GM18873 (cell line): ENCODE results near the gene MAF.

Source experiments
- ATAC-seq: cut with Tn5 transposase; IDR thresholded peaks from one replicate; pipeline ENCODE4 v1.9.1; 2021; ENCODE audit warnings: mild to moderate bottlenecking, moderate library complexity, moderate number of reproducible peaks; ENCODE audit not compliant: unreplicated experiment, low FRiP score

MAF gene

DNA sequence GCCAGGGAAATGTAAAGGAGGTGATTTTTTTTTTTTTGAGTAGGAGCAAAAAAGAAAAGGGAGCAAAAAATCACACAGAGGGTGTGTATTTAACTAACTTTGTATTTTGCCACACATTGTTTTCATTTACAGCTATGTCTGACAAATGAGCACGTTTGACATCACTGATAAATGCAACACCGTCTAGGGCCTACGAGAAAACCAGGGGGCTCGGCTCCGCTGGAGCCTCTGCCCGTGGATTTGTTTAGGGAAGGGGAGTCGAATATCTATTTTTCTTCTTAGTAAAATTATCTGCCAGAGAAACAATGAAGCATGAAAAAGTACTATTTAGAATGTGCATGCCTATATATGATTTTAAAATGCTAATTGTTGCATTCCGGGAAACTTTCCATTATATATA lies 6.8 kb downstream of the MAF start:
- ATAC-seq, result no peak

DNA sequence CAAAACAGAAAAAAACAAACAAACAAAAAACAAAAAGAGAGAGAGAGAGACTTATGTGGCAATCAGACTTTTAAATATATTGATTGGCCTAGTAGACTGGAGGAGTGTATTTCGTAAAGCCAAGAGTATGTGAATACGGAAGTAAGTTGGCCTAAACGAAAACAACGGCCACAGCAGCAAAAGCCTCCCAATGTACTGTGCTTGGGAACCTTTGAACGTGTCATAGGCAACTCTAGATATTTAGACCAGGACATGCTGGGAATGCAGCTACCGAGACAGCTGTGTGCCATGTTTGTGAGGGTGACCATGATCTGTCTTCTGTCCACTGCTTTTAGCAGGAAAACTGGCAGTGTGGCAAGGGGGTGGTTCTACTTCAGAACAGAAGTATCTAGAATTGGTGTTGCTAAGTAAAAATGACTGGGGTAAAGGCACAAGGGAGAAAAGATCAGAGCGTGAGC lies 7.4 kb downstream of the MAF start:
- ATAC-seq, result no peak

DNA sequence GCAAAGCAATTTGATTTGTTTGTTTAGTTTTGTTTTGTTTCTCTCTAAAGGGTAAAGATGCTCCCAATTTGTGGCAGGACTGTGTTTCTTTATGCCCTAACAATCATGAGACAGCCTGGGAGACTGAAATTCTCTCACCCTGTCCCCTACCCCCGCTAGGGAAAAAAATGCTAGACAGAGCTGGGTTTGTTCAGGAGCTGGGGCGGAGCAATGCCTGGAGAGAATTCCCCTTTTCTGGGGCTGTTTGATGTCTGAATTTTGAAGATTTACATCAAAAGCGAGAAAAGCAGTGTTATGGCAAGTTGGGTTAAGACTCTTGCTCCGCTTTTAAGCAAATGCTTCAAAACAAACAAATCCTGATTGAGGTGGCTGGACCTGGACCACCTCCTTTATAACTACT lies 8.4 kb downstream of the MAF start:
- ATAC-seq, result no peak

DNA sequence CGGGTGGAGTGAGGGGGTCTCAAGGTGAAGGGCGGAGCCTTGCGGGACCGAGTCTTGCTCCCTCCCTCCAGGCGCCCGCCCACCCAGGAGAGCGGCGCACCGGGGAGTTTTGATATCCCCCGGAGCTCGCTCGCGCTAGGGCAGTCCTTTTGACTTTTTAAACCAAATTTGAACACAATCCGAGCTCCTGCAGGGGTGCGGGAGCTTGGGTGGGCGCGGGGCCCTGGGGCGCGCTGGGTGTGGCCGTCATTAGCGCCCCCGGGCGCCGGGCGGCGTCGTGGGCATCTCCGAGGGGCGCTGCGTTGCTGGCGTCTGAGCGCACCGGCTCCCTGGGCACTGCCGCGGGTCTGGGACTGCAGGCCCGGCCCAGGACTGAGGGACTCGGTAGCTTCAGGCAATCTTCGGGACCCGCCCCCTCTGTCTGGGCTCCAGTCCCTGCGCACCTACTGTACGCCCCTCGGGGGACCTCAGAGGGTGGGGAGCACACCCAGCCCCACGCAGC lies 10.9 kb downstream of the MAF start:
- no peak for ATAC-seq

DNA sequence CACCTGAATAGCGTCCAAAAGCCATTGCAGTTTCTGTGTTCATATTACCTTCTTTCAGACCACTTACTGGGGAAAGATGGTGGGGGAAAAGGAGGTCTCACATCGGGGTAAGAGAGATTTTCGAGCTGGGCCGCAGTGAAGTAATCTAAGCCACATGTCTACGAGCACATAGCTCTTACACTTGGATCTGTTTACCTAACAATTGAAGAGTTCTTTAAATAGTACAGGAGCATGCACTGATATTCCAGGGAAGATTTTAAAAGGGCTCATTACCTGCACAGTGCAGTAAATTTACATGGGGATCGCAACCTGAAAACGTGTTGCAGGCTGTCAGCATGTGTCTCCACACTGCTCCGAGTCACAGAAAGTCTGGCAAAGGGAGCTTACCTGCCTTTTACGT lies 12.6 kb downstream of the MAF start:
- no peak for ATAC-seq

DNA sequence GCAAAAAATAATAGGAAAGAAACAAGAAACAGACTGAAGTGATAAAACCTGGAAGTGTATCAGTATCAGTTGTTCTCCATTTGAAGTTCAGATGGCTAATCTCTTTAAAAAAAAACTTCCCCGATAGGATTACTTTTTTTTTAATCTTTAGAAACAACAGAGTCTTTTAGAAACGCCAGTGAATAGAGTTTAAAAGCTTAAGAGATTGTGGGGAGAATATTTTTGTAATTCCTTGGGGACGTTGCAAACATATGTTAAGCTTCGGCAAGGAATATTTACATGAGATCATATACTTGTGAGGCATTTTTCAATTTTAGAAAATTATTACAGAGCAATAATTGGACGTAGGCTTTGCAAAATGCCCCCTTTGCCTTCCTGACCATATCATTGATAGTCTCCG lies 13.2 kb downstream of the MAF start:
- ATAC-seq, result no peak

DNA sequence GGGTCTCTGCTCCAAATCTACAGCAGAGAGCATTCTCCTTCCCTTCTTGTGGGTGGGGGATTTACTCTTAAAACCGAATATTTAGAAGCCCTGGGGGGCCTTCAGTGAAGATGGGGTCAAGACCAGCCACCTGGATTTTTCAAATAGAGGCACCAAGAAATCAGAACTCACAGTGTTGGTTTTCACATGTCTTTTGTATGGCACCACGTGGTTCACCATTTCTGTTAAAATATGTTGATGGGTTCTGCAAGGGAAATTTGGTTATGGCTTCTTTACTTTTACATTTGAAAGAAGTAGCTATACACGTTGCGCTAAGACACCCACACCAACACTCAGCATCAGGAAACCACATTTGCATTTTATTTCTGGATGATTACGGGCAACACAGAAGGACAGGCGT lies 17.7 kb downstream of the MAF start:
- ATAC-seq, result no peak

DNA sequence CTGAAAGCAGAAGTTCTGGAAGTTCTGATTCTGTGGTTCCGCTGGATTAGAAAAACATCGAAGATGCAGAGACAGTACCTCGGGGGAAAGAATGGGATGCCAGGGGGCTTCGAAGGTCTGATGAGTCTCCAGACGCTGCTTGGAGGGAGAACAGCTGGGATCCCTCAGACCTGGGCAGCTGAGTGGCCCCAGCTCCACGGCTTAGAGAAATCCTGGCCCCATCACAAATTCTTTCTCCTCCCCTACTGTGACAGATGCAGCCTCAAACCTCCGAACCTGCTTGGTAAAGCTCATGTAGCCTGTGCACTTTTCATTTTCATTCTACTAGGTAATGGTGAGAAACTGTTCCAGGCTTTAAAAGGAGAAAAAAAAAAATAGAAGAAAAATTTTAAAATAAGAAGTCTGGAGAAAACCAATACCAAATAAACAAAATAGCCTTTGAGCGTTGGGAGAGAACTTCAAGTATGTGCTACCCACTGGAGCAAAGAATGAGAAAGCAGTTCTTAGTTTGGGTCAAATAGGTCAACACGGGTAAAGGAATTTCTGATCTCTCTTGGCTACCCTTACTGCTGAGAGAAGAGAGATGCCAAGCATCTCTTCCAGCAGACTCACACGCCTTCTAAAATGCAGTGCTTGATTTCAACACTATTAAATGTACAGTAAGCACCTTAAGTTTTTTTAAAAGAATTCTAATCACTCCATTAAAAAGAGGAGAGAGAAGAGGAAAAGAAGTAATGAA lies 19.9 kb downstream of the MAF start:
- ATAC-seq, result no peak

DNA sequence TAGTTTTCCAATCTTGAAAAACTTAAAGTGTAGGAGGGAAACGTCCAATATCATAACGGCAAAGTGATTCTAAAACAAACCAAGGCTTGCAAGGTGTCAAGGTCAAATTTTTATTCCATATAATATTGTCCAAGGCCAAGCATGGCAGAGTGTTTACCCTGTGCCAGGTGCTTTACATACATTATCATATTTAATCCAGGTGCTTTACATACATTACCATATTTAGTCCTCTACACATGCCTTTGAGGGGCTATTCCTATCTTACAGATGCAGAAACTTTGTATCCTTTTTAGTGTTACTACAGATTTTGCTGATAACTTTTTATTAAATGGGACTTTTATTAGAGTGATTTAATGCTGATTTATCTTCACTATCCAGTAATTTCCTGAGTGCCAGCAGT lies 23.9 kb downstream of the MAF start:
- no peak for ATAC-seq

DNA sequence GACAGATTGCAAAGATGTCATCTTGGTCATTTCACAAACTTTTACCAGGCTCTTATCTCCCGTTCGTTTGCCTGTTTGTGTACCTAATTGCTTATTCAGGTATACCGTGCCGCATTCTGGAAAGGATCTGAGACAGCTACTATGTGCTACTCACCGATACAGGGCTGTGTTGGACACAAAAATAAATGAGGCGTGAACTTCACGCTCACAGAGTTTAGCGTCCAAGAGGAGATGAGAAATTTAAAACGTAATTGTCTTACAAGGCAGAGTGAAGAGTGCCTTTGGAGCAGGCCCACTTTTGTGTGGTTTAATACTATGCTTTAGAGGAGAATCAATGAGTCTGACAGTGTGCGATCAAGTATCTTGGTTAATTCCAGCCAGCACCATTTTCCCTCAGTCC lies 26.7 kb downstream of the MAF start:
- no peak for ATAC-seq

DNA sequence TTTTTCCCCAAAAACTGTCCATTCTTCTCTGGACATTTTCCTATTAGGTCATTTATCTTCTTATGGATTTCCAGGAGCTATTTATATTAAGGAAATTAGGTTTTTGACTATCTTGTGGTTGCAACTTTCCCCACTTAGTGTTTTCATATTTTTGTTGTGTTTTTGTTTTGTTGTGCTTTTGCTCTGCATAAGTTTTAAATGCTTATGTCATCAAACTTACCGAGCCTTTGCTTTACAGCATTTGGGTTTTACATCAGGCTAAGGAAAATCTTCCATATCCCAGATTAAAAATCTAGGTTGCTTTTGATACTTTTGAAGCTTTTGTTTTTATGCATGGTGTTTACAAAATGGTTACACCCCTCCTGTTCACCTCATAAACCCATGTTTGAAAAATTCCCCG lies 27.5 kb downstream of the MAF start:
- ATAC-seq, result no peak

DNA sequence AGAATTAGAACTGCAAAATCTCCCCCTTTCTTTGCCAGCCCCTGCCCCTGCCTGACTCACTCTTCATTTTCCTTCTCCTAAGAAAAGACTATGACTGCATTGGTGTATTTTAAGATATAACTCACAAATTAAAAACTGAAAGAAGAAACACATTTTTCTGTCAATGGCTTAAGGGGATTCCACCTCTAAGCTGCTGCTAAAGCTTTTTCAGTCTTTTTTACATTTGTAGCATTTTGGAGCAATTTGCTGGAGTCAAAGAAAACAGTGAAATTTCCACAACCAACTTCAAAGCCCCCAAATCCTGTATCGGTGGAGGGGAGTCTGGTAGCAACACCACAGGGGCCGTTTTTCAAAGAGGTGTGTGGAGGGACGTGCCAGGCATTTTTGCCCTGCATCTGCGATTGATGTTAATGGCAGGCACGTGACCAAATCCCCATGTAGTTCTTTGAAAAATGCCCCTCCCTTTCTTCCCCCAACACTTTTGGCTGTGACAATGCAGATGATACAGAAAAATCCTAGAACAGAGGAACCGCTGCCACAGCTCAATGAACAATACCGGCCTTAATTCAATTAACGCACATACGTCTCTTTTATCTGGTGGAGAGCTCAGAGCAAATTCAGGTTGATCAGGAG lies 28.5 kb downstream of the MAF start:
- no peak for ATAC-seq

DNA sequence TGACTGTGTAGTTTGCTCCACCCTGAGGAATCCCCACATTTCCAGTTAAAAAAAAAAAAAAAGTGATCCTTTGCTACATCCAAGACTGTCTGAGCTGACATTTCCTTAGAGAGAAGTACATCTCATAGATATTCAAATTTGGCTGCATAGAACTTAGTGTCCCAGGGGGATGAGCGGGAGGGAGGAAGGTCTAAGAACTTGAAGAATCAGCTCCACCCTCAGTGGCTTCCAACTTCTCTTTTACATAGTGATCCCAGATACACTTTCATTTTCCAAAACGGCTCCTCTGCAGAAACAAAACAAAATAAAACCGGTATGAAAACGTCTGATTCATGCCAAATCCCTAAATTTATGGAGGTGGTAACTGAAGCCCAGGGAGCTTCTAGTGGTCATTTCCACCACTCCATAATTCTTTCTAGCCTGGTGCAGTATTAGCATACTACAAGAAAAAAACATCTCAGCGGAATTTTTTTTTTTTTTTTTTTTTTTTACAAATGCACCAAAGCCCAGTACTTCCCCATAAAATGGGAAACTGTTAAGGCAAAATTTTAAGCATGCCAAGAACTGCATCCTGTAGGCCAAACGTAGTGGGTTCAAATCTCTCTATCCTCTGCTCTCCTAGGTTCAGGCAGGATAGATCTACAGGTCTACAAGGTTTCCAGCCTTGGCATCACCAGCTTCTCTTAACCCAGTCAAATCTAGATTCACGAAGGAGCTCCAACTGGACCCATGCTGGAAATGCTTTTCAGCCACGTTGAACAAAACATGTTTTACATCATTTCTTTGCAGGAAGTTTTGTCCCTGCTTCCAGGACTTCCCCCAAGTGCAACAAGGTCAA lies 29.3 kb downstream of the MAF start:
- ATAC-seq, result no peak

DNA sequence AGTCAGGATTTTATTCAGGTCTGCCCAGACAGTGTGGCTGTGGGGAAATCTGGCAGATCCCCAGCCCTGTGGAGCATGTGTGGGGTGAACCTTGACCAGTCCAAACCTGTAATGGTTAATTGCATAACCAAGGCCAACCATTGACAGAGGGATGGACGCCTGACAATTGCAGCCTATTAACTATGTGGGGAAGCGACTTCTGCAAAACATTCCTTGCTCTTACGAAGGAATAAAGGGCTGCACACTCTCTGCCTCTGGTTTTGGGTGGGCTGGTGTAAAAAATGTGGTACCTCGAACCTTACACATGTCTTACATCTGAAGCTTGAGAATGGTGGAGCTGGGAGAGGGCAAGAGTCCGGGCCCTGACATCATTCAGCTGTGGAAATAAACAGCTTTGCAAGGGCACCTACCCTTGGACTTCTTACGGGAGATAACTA lies 35.8 kb downstream of the MAF start:
- ATAC-seq, result no peak

DNA sequence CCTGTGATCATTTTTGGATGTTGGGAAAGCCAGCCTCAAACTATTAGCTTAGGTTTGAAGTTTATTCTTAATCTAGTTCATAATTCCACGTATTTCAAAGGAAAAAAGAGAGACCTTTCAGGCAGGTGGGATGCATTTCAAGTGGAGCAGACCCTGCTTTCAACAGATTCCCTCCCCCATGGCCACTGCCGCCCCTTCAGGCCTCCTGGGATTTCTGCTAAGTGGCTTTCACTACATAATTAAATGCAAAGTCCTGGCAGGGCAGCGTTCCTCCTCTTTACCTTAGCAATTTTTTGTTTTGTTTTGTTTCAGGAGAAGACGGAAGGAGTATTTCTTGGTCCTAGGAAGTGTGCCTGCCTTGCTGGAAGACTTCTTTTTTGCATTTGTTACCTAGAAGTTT lies 36.6 kb downstream of the MAF start:
- ATAC-seq, result no peak

DNA sequence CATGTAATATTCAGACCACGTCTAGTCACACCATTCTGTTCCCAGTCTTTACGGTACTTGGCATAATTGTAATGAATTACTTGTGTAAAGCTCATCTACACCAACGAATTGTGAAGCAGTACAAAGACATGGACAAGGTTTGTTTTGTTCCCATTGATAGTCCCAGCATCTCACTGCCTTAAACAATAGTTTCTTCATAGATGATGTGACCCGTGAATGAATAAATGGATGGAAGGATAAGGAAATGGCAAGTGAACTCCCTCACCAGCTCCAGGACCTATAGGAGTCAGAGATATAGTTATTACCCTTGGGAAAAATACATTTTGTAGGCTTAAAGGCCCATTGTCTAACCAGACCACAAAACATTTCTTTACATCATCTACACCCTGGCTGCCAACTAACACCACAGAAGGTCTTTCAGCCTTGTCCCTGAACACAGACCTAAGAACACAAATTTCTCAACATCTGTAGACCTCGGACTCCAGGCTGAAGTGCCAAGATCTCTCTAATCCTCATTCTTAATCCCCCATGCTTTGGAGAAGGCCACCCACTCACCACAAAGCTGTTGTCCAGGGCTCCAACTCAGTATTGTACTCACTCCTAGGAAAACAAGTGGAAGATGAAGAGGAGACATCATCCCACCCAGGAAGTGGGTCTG lies 38.2 kb downstream of the MAF start:
- no peak for ATAC-seq

DNA sequence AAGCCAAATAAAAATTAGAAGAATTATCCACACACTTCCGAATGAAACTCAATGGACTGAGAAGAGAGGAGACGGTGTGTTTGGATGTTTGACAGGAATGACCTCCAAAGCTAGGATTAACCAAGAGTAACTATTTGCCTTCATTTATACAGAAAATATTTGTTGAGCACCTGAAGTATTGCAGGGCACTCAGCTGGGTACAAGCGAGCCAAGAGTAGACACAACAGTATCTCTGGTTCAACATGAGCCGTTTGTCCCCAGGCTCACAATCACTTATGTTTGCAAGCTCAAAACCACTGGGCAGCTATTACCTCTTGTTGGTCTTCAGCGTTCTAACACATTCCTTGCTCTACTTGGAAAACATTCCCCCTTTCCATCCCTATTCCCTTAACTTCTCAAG lies 38.8 kb downstream of the MAF start:
- no peak for ATAC-seq

DNA sequence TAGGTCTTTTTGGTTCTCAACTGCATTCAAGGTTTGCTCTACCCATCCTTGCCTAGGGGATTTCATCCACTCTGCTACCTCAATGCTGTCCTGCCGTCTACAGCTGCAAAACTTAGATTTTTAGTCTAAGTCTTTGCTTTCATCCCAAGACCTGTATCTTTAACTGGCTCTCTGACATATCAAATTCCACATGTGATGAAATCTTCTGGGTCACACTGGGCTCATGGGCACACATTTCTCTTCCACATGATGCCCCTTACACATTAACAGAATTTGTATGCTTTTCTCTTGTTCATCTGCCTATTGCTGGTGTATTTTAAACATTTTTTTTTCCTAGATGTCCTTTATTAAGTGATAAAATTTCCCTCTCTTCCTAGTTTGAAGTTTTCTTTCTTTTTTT lies 39.6 kb downstream of the MAF start:
- ATAC-seq, result no peak

DNA sequence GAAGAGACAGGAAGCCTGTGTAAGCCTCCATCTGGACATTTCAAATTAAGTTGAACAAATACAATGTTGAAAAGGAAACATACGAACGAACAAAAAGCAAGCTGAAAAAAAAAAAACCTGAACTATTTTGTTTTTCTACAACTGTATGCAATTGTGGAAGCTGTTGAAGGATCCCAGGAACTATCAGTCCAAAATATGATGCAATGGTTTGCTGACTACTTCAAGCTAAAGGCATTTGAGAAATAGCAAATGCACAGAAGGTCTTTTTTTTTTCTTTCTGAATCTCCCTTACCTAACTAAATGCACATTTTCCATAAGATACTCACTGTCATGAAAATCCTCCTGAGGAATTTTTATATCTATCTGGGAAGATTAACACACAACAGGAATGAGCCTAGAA lies 40.2 kb downstream of the MAF start:
- ATAC-seq, result no peak

DNA sequence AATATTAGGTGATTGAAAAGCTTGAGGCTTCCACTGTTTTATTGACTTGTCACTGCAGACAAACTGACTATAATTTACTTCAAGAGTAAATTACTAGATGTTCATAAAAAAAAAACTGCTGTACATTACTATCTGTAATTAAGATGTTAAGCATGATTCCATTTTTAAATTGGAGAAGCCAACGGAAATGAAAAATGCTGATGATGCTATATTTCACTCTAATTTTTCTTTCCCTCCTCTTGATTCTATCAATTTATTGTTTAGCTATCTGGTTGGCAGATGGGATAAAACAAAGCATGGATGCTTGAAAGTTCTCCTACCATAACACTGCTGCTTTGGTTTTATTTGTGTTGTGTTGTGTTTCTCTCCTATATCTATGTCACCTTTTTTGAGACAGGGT lies 41.0 kb downstream of the MAF start:
- ATAC-seq, result no peak

DNA sequence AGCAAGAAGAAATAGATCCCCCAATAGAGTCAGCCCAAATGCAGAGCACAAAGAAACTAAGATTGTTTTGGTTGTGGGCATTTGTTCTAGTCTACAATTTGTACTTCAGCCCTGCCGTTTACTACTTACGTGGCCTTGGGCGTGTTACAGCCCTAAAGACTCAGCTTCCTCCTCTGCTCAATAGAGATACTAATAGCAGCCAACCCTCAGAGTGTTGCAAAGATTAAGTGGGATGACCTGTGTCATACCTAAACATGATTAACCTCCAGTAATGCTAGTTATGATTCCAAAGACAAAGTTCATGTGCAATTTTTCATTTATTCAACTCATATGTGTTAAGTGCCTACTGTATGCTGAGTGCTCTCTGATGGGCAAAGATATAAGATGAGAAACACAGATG lies 43.1 kb downstream of the MAF start:
- no peak for ATAC-seq
